HG03159 (cell line): ENCODE measurements around the gene CAT.

Experiments used
- ATAC-seq: cut with Tn5 transposase; IDR thresholded peaks from one replicate; pipeline ENCODE4 v1.9.1; 2021; ENCODE audit warnings: mild to moderate bottlenecking, moderate library complexity; ENCODE audit not compliant: unreplicated experiment

CAT gene

GRCh38 chr11:34458525-34458924, 19.8 kb downstream of the CAT start:
- no peak for ATAC-seq

GRCh38 chr11:34459507-34460162, 20.9 kb downstream of the CAT start:
- ATAC-seq, result no peak

- ATAC-seq, result no peak
These were observed 21.5 kb downstream of the CAT start for GRCh38 chr11:34460278-34460677.

- no peak for ATAC-seq
These were observed 22.5 kb downstream of the CAT start for GRCh38 chr11:34461215-34461614.

- ATAC-seq, result no peak
These were observed 25.9 kb downstream of the CAT start for GRCh38 chr11:34464591-34465051.

- ATAC-seq, result no peak
These were observed 28.2 kb downstream of the CAT start for GRCh38 chr11:34466802-34467488.

GRCh38 chr11:34468209-34468841, 29.6 kb downstream of the CAT start:
- ATAC-seq, result no peak

GRCh38 chr11:34473603-34474169, 35.0 kb downstream of the CAT start:
- ATAC-seq, result no peak

GRCh38 chr11:34475656-34476055, 36.9 kb downstream of the CAT start:
- ATAC-seq, result no peak

- ATAC-seq, result no peak
These were observed 38.1 kb downstream of the CAT start for GRCh38 chr11:34476849-34477248.

GRCh38 chr11:34478845-34479663, 40.3 kb downstream of the CAT start:
- no peak for ATAC-seq

- ATAC-seq, result no peak
These were observed 41.6 kb downstream of the CAT start for GRCh38 chr11:34480314-34480713.

- ATAC-seq, result no peak
These were observed 42.6 kb downstream of the CAT start for GRCh38 chr11:34481307-34481706.

- no peak for ATAC-seq
These were observed 44.6 kb downstream of the CAT start for GRCh38 chr11:34483106-34483874.

- ATAC-seq, result no peak
These were observed 48.7 kb downstream of the CAT start for GRCh38 chr11:34487430-34487829.

GRCh38 chr11:34488855-34489557, 50.3 kb downstream of the CAT start:
- no peak for ATAC-seq

- ATAC-seq, result no peak
These were observed 51.6 kb downstream of the CAT start for GRCh38 chr11:34490304-34490703.

- ATAC-seq, result no peak
These were observed 54.2 kb downstream of the CAT start for GRCh38 chr11:34492806-34493414.

- no peak for ATAC-seq
These were observed 54.7 kb downstream of the CAT start for GRCh38 chr11:34493468-34493867.
